ENCODE data around the gene SOX9. TPM values are rescaled to one million over a fixed set of nuclear protein-coding genes. Genes with fewer than 3 reads are reported as not detected.

SOX9 gene
- total and polyA plus RNA-seq, 7 donors = 0.28 to 22.7 (median 5.0) TPM; not detected in 1

GRCh38 chr17:72128039-72128438 lies 7.2 kb downstream of the SOX9 start:
- H3K27me3 ChIP-seq = peaks cover 5 to 10% (median 6%) of the 10 kb centered on the region in 3 donors
- peaks cover 0 to 3% (median 0%) of the 10 kb centered on the region in 4 donors for H3K9me3 ChIP-seq
- TF ChIP-seq POLR2A (IDR thresholded peaks at IDR 0.05) (no peak), POLR2AphosphoS5 (IDR thresholded peaks at IDR 0.05) (no peak), CTCF (IDR thresholded peaks at IDR 0.05) (no peak), EP300 (IDR thresholded peaks at IDR 0.05) (no peak)
- intact Hi-C loops (cut with DNase I) = no loop called here
- no peak for DNase-seq
- 89 to 92% methylated on average over 3 of the region's 3 CpGs for WGBS, 2 donors
- H3K4me3 ChIP-seq = no peak overlapping the region
- peaks cover 0 to 7% (median 3%) of the 10 kb centered on the region in 4 donors for H3K4me1 ChIP-seq
- H3K36me3 ChIP-seq = no peaks in the 10 kb centered on the region
- H3K27ac ChIP-seq = no peak overlapping the region

DNA sequence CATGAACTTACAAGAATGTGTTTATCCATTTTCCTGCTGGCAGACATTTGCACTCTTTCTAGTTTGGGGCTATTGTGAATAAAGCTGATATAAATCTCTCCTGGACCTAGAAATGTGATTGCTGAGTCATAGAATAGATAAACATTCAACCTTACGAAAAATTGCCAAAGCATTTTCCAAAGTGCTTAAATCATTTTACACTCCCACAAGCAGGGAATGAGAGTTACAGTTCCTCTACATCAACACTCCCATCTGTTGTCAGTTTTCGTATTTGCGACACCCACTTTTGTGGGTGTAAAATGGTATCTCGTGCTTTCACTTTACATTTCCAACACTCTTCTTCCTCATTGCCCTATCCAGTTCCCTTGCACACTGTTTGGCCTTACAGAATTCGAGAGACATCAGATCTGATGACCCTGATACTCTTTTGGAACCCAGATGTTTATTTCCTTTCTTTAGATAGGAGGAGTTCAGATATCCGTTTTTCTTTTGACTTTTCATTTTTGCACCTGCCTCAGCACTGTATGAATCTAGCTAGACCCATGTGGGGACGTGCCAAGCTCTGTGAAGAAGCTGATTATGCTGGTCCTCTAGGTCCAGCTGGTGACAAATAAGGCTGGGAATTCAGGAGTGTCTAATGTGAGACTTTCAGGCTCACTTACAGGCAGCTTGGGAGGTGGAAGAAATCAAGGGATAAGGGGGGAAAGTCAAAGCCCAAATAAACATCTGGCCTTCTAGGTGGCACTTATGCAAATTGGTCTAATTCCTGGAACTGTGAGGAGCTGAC lies 14.0 kb downstream of the SOX9 start:
- TF ChIP-seq CTCF (IDR thresholded peaks at IDR 0.05) (no peak), EP300 (IDR thresholded peaks at IDR 0.05) (no peak), POLR2AphosphoS5 (IDR thresholded peaks at IDR 0.05) (no peak), POLR2A (IDR thresholded peaks at IDR 0.05) (no peak)
- H3K4me3 ChIP-seq = no peak overlapping the region
- H3K27ac ChIP-seq = no peak overlapping the region
- peaks cover 0 to 6% (median 0%) of the 10 kb centered on the region in 4 donors for H3K4me1 ChIP-seq
- intact Hi-C loops (cut with DNase I) = no loop called here
- H3K27me3 ChIP-seq = no peaks in the 10 kb centered on the region
- WGBS, 2 donors = 11 to 48% methylated on average over 7 of the region's 7 CpGs
- H3K9me3 ChIP-seq = peaks cover 0 to 3% (median 0%) of the 10 kb centered on the region in 4 donors
- H3K36me3 ChIP-seq = no peaks in the 10 kb centered on the region
- no peak for DNase-seq

DNA sequence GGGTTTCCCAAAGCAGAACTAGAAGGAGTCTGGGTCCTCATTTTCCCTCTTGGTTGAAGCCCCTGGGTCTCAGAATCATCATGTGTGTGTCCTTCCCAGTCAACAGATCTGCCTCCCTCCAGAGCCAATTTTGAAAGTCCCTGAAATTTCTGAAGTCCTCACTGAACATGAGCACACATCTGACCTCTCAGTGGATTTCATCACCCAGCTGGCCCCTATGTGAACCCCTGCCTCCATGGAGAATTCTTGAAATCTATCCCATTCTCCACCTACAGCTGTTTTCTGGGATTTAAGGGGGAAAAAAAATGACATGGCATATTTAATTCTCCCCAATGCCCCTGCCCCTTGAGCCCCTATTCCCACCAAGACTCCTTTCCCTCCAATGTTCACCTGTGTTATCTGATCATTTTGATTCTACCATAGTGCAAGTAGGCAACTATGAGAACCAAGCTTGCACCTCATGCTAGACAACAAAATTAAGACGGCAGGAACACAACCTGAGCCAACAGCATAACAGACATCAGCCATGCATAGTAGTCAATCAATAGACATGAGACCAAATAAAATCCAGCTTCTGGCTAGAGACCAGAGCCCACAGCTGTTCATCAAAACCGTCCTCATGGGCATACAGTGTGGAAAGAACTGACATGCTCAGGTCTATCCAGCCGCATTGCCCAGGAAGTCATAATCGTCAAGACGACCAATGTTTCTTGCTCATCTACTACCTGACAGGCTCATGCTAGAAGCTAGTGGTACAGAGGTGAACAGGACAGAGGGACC lies 14.9 kb downstream of the SOX9 start:
- intact Hi-C loops (cut with DNase I) = no loop called here
- Histone ChIP-seq H3K27ac (no peak overlapping the region), H3K4me1 (peaks cover 0 to 6% (median 0%) of the 10 kb centered on the region in 4 donors), H3K9me3 (peaks cover 0 to 3% (median 0%) of the 10 kb centered on the region in 4 donors), H3K27me3 (no peaks in the 10 kb centered on the region), H3K4me3 (no peak overlapping the region), H3K36me3 (no peaks in the 10 kb centered on the region)
- TF ChIP-seq POLR2AphosphoS5 (IDR thresholded peaks at IDR 0.05) (no peak), CTCF (IDR thresholded peaks at IDR 0.05) (no peak), EP300 (IDR thresholded peaks at IDR 0.05) (no peak), POLR2A (IDR thresholded peaks at IDR 0.05) (no peak)
- 91 to 92% methylated on average over 5 of the region's 5 CpGs for WGBS, 2 donors
- DNase-seq = no peak

- Histone ChIP-seq H3K9me3 (peaks cover 0 to 3% (median 0%) of the 10 kb centered on the region in 4 donors), H3K4me3 (no peak overlapping the region), H3K27ac (no peak overlapping the region), H3K4me1 (peaks cover 0 to 6% (median 0%) of the 10 kb centered on the region in 4 donors), H3K36me3 (no peaks in the 10 kb centered on the region), H3K27me3 (no peaks in the 10 kb centered on the region)
- no peak for DNase-seq
- TF ChIP-seq POLR2A (IDR thresholded peaks at IDR 0.05) (no peak), POLR2AphosphoS5 (IDR thresholded peaks at IDR 0.05) (no peak), CTCF (IDR thresholded peaks at IDR 0.05) (no peak), EP300 (IDR thresholded peaks at IDR 0.05) (no peak)
- intact Hi-C loops (cut with DNase I) = no loop called here
- 76 to 79% methylated on average over 5 of the region's 5 CpGs for WGBS, 2 donors
These were observed 15.9 kb downstream of the SOX9 start for GRCh38 chr17:72136692-72137091.

All from sigmoid colon (tissue), 7 donors.